ENCODE data around the gene HTR1A.

Gene HTR1A

GRCh38 chr5:63962279-63962678 lies at the start of gene HTR1A:
TSS of gene HTR1A (minus strand) at chr5:63962445. CDS start at chr5:63961719, 726 bp downstream.
- FAIRE-seq (no peak), DNase-seq (ENCODE audit: insufficient read length, low spot score) (no peak)
- TF ChIP-seq POLR2A (IDR thresholded peaks at IDR 0.05; ENCODE audit: low read depth, low read length) = no peak

- DNase-seq (ENCODE audit: insufficient read length, low spot score) (no peak), FAIRE-seq (no peak)
- TF ChIP-seq POLR2A (IDR thresholded peaks at IDR 0.05; ENCODE audit: low read depth, low read length) = no peak
These were observed 41.7 kb upstream of the HTR1A start for GRCh38 chr5:64003966-64004365.

GRCh38 chr5:64000096-64000495 lies 37.9 kb upstream of the HTR1A start:
- no peak for DNase-seq (ENCODE audit: insufficient read length, low spot score)
- FAIRE-seq = no peak
- TF ChIP-seq POLR2A (IDR thresholded peaks at IDR 0.05; ENCODE audit: low read depth, low read length) = no peak

- DNase-seq (ENCODE audit: insufficient read length, low spot score) = no peak
- FAIRE-seq = no peak
- TF ChIP-seq POLR2A (IDR thresholded peaks at IDR 0.05; ENCODE audit: low read depth, low read length) = no peak
These were observed 24.8 kb upstream of the HTR1A start for GRCh38 chr5:63987053-63987452.

GRCh38 chr5:63981864-63982263 lies 19.6 kb upstream of the HTR1A start:
- TF ChIP-seq POLR2A (IDR thresholded peaks at IDR 0.05; ENCODE audit: low read depth, low read length) = no peak
- FAIRE-seq = no peak
- DNase-seq (ENCODE audit: insufficient read length, low spot score) = no peak

GRCh38 chr5:63963926-63964325 lies 1.7 kb upstream of the HTR1A start:
- FAIRE-seq = no peak
- TF ChIP-seq POLR2A (IDR thresholded peaks at IDR 0.05; ENCODE audit: low read depth, low read length) = no peak
- no peak for DNase-seq (ENCODE audit: insufficient read length, low spot score)

GRCh38 chr5:63963080-63963735 lies 963 bp upstream of the HTR1A start:
- DNase-seq (ENCODE audit: insufficient read length, low spot score) (peak; percentile 14), FAIRE-seq (no peak)
- no peak for TF ChIP-seq POLR2A (IDR thresholded peaks at IDR 0.05; ENCODE audit: low read depth, low read length)

- DNase-seq (ENCODE audit: insufficient read length, low spot score) (no peak), FAIRE-seq (no peak)
- no peak for TF ChIP-seq POLR2A (IDR thresholded peaks at IDR 0.05; ENCODE audit: low read depth, low read length)
These were observed 565 bp downstream of the HTR1A start for GRCh38 chr5:63961598-63962161.

- TF ChIP-seq POLR2A (IDR thresholded peaks at IDR 0.05; ENCODE audit: low read depth, low read length) = no peak
- DNase-seq (ENCODE audit: insufficient read length, low spot score) = no peak
- FAIRE-seq = no peak
These were observed 1.1 kb downstream of the HTR1A start for GRCh38 chr5:63961125-63961597.

- DNase-seq (ENCODE audit: insufficient read length, low spot score) = no peak
- FAIRE-seq = no peak
- no peak for TF ChIP-seq POLR2A (IDR thresholded peaks at IDR 0.05; ENCODE audit: low read depth, low read length)
These were observed 1.6 kb downstream of the HTR1A start for GRCh38 chr5:63960646-63961045.

- DNase-seq (ENCODE audit: insufficient read length, low spot score) (no peak), FAIRE-seq (no peak)
- no peak for TF ChIP-seq POLR2A (IDR thresholded peaks at IDR 0.05; ENCODE audit: low read depth, low read length)
These were observed 2.9 kb downstream of the HTR1A start for GRCh38 chr5:63959177-63959982.

- DNase-seq (ENCODE audit: insufficient read length, low spot score) (no peak), FAIRE-seq (no peak)
- TF ChIP-seq POLR2A (IDR thresholded peaks at IDR 0.05; ENCODE audit: low read depth, low read length) = no peak
These were observed 3.6 kb downstream of the HTR1A start for GRCh38 chr5:63958654-63959053.

- no peak for DNase-seq (ENCODE audit: insufficient read length, low spot score)
- no peak for TF ChIP-seq POLR2A (IDR thresholded peaks at IDR 0.05; ENCODE audit: low read depth, low read length)
- FAIRE-seq = no peak
These were observed 4.6 kb downstream of the HTR1A start for GRCh38 chr5:63957617-63958016.

GRCh38 chr5:63953217-63953616 lies 9.0 kb downstream of the HTR1A start:
- DNase-seq (ENCODE audit: insufficient read length, low spot score) (no peak), FAIRE-seq (no peak)
- no peak for TF ChIP-seq POLR2A (IDR thresholded peaks at IDR 0.05; ENCODE audit: low read depth, low read length)
